Measurements from ENCODE around the gene CSF2RB.
A peak's percentile ranks its signal among the peaks of the same experiment; 100 is the strongest.

Gene CSF2RB

DNA sequence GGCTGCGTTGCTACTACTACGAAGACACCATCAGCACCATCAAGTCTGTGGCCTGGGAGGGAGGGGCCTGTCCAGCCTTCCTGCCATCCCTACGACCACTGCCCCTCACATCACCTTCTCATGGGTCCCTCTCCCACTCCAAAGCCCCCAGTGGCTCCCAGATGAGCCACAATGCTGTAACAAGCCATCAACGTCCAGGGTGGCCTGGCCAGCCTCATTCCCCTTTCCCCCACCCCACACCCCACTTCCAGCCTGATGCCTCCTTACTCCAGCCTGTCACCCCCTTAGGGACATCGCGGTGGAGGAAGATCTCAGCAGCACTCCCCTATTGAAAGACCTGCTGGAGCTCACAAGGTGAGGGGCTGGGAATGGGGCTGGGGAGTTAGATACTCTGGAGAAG lies 37.7 kb upstream of the CSF2RB start:
- no peak overlapping the region for H3K4me3 Mint-ChIP-seq
- peaks cover 75% of the 10 kb centered on the region for H3K36me3 Mint-ChIP-seq (ENCODE audit: low read depth)
- peak overlapping the region; percentile 26 for H3K27ac Mint-ChIP-seq
- H3K9me3 Mint-ChIP-seq = peaks cover 19% of the 10 kb centered on the region
- H3K27me3 Mint-ChIP-seq (ENCODE audit: low read depth) = no peaks in the 10 kb centered on the region
- H3K4me1 Mint-ChIP-seq (ENCODE audit: low read depth) = peaks cover 33% of the 10 kb centered on the region

DNA sequence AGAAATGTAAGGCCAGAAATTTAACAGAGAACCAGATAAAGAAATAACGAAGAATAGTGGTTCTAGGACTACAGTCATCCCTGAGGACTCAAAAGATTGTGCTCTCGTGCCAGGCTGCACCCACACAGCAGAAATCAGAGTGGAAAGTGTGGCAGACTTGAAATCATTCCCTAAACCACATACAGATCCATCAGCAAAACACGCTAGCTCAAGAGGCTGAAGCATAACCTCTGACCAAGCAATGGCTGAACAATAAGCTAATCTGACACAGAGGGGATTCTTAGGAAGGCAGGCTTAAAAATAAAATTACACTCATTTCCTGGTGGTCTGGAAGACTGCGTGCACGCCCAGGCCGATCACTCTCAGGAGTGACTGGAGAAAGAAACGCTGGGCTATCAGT lies 33.7 kb upstream of the CSF2RB start:
- Mint-ChIP-seq H3K36me3 (ENCODE audit: low read depth) (peaks cover 63% of the 10 kb centered on the region), H3K9me3 (peaks cover 47% of the 10 kb centered on the region), H3K27ac (no peak overlapping the region), H3K27me3 (ENCODE audit: low read depth) (no peaks in the 10 kb centered on the region), H3K4me1 (ENCODE audit: low read depth) (peaks cover 11% of the 10 kb centered on the region), H3K4me3 (no peak overlapping the region)

DNA sequence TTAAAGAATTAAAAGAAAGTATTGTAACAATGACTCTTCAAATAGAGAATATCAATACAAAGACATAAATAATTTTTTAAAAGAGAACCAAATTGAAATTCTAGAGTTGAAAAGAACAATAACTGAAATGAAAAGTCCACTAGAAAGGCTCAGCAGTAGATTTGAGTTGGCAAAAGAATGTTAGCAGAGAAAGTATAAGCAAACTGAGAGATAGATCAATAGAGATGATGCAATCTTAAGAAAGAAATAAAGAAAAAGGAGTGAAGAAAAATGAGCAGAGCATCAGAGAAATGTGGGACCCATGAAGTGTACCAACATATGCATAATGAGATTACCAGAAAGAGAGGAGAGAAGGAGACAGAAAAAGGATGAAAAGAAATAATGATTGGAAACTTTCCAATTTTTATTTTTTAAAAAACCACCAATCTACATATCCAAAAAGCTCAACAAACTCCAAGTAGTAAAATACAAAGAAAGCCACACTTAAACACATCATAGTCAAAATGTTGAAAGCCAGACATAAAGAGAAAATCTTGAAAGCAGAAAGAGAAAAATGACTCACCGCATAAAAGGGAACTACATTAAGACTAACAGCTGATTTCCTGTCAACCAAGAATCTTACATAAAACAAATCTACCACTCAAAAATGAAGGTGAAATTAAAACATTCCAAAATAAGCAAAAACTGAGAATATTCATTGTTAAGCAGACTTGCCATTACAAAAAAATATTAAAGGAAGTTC lies 31.8 kb upstream of the CSF2RB start:
- Mint-ChIP-seq H3K9me3 (peaks cover 47% of the 10 kb centered on the region), H3K4me1 (ENCODE audit: low read depth) (peaks cover 9% of the 10 kb centered on the region), H3K4me3 (no peak overlapping the region), H3K27ac (peak overlapping the region; percentile 66), H3K36me3 (ENCODE audit: low read depth) (peaks cover 52% of the 10 kb centered on the region), H3K27me3 (ENCODE audit: low read depth) (no peaks in the 10 kb centered on the region)

DNA sequence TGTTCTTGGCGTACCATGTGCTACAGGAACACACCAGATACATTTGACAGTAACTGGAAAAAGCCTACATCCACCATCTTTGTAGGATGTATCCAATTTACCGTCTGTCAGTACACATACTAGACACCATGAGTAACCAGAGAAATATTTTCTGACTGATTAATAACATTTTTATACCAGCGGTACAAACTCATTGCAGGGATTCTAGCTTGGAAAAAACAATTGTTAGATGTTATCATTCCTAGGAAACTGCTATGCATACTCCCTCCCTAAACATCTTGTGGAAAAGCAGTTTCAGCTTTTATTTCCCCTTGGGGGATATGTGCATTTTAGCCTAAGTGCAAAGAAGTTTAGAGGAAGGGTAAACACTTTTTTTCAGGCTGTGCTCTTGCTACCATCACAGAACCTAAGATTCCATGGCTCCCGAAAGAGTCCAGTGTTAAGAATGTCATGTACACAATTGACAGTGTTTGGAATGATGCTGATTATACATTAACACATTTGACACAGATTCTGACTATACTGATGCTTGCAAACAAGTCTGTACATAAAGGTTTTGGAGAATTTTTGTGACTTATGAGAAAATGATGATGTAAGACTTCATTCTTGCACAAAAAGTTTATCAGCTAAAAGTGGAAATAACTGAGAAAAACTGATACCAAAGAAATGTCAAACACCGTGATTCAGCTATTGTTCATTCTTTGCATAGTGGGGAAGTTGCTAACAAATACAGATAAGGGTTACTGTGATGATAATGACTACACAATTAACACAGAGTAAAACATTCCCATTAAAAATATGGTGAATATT lies 28.9 kb upstream of the CSF2RB start:
- Mint-ChIP-seq H3K4me1 (ENCODE audit: low read depth) (peaks cover 16% of the 10 kb centered on the region), H3K27ac (no peak overlapping the region), H3K9me3 (peaks cover 47% of the 10 kb centered on the region), H3K4me3 (no peak overlapping the region), H3K36me3 (ENCODE audit: low read depth) (peaks cover 27% of the 10 kb centered on the region), H3K27me3 (ENCODE audit: low read depth) (peaks cover 4% of the 10 kb centered on the region)

DNA sequence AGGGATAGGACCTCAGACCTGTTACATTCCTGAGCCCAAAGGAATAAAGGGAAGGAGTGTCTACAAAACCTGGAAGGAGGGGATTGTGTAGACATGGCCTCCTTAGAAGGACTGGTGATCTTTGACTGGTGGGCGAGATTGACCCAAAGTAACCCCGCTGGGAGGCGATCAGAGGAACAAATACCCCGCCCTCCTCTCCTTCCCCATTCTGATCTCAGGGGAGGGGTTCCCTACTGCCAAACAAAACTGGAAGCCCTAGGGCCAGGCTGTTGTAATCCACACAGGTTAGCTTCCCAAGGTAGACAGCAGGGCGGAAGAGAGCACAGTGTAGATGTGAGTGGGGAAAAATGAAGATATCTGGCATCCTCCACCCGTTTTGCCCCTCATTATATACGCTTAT lies 28.0 kb upstream of the CSF2RB start:
- Mint-ChIP-seq H3K36me3 (ENCODE audit: low read depth) (peaks cover 22% of the 10 kb centered on the region), H3K27ac (no peak overlapping the region), H3K27me3 (ENCODE audit: low read depth) (peaks cover 4% of the 10 kb centered on the region), H3K4me1 (ENCODE audit: low read depth) (peaks cover 16% of the 10 kb centered on the region), H3K4me3 (no peak overlapping the region), H3K9me3 (peaks cover 37% of the 10 kb centered on the region)

DNA sequence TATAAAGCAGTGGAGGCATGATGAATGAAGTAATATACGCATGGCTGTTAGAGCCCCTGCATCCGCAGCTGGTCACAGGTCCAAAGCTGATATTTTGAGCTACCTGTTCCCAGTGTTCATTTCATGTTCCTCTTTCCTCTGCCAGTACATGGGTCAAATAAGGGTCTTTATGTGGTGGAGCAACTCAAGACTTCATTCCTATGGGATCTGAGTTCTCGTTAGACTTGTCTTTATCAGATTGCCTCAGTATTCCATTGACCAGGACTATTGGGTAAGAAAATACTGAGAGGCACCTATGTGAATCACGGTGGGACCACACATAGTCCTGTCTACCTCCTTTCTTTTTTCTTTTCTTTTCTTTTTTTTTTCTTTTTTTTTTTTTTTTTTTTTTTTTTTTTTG lies 27.4 kb upstream of the CSF2RB start:
- peaks cover 16% of the 10 kb centered on the region for H3K4me1 Mint-ChIP-seq (ENCODE audit: low read depth)
- H3K27ac Mint-ChIP-seq = no peak overlapping the region
- H3K4me3 Mint-ChIP-seq = no peak overlapping the region
- H3K36me3 Mint-ChIP-seq (ENCODE audit: low read depth) = peaks cover 17% of the 10 kb centered on the region
- H3K9me3 Mint-ChIP-seq = peaks cover 33% of the 10 kb centered on the region
- peaks cover 4% of the 10 kb centered on the region for H3K27me3 Mint-ChIP-seq (ENCODE audit: low read depth)

DNA sequence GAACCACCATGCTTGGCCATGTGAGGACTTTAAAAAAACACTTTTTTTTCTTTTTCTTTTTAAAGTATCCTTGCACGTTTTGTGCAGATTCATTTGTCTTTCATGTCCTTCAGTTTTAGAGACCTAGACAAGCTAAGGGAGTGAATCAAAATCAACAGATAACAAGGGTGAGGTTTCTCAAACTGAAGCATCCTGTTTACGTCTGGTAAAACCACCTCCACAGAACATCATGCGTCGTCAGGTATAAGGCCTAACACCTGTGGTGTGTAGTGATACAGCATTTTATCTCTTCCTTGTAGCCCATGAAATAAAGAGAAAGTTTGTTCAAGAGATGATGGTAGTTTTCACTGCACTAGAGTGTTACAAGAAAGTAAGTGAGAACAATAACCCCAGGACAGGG lies 26.3 kb upstream of the CSF2RB start:
- Mint-ChIP-seq H3K4me3 (peak overlapping the region; percentile 21), H3K27ac (peak overlapping the region; percentile 85), H3K36me3 (ENCODE audit: low read depth) (peaks cover 10% of the 10 kb centered on the region), H3K27me3 (ENCODE audit: low read depth) (peaks cover 6% of the 10 kb centered on the region), H3K9me3 (peaks cover 22% of the 10 kb centered on the region), H3K4me1 (ENCODE audit: low read depth) (peaks cover 17% of the 10 kb centered on the region)

DNA sequence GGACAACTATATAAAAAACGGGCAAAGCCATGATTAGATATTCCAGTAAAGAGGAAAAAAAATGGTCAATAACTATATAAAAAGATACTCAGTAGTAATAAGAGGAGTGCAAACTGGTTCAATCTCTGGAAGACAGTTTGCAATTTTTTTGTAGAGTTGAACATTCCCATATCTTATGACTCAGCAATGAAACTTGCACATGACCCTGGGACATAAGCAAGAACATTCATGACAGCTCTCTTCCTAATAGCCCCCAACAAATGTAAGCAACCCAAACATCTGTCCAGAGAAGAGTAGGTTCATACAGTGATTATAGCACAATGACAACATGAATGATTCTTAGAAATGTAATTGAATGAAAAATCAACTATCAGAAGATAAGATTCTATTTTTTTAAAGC lies 21.8 kb upstream of the CSF2RB start:
- Mint-ChIP-seq H3K27me3 (ENCODE audit: low read depth) (peaks cover 6% of the 10 kb centered on the region), H3K9me3 (peaks cover 17% of the 10 kb centered on the region), H3K4me3 (no peak overlapping the region), H3K4me1 (ENCODE audit: low read depth) (peaks cover 37% of the 10 kb centered on the region), H3K27ac (peak overlapping the region; percentile 21), H3K36me3 (ENCODE audit: low read depth) (peaks cover 9% of the 10 kb centered on the region)

DNA sequence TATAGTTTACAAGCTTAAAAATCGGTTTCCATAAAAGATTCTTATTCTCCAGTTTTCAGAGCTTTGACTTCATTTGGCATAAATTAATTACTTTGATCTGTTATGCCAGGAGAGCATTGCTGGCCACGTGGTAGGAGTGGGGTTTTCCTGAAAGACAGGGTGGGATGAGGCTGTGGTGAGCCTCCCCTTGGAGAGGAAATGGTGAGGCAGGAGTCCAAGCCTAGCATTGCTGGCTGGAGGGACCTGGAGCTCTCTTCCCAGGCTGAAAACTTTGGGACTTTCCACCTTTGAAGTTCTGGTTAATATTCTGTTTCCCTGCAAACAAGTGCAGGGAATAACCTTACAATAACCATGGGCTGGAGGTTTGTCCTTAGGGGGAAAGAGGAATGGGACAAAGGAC lies 21.1 kb upstream of the CSF2RB start:
- H3K27ac Mint-ChIP-seq = no peak overlapping the region

DNA sequence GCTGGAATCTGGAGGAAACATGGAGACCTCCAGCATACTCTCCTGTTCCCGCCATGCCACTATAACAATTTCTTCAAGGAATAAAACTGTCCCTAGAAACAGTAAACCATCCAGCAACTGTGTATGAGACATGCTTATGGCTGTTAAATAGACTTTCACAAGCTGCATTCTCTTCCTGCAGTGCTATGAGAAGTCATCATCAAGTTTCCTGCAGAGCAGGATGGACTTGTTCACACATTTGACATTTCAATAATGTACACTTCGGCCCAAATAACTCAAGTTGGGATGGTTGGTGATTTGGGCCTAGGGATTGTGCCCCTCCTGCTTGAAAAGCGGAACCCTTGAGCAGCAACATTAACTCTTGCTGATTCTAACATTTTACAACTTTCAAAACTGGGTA lies 20.2 kb upstream of the CSF2RB start:
- Mint-ChIP-seq H3K4me3 (no peak overlapping the region), H3K27me3 (ENCODE audit: low read depth) (peaks cover 3% of the 10 kb centered on the region), H3K9me3 (peaks cover 15% of the 10 kb centered on the region), H3K36me3 (ENCODE audit: low read depth) (peaks cover 7% of the 10 kb centered on the region), H3K4me1 (ENCODE audit: low read depth) (peaks cover 32% of the 10 kb centered on the region), H3K27ac (no peak overlapping the region)

More for the DNA sequence above, 21.1 kb upstream of the CSF2RB start:
- peaks cover 6% of the 10 kb centered on the region for H3K27me3 Mint-ChIP-seq (ENCODE audit: low read depth)
- peaks cover 38% of the 10 kb centered on the region for H3K4me1 Mint-ChIP-seq (ENCODE audit: low read depth)
- peaks cover 9% of the 10 kb centered on the region for H3K36me3 Mint-ChIP-seq (ENCODE audit: low read depth)
- peaks cover 20% of the 10 kb centered on the region for H3K9me3 Mint-ChIP-seq
- H3K4me3 Mint-ChIP-seq = no peak overlapping the region

DNA sequence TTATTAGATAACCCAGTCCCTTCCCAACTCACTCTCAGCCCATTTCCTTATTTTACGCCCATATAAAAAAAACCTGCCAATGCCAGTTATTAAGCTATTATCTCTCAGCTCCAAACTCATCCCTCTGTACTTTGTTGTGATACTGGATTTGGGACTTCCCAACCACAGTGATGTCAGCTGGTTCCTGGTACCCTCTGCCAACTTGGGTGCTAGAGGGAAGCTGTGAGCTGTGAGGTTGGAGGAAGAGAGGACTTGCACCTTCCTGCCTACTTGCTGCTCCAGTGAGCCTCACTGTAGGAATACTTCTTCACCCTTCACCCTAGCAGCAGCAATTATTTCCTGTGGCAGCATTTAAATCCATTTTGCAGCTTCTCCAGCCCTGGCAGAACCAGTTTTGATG lies 19.2 kb upstream of the CSF2RB start:
- H3K36me3 Mint-ChIP-seq (ENCODE audit: low read depth) = peaks cover 7% of the 10 kb centered on the region
- peak overlapping the region; percentile 58 for H3K27ac Mint-ChIP-seq
- H3K4me3 Mint-ChIP-seq = no peak overlapping the region
- peaks cover 3% of the 10 kb centered on the region for H3K27me3 Mint-ChIP-seq (ENCODE audit: low read depth)
- peaks cover 18% of the 10 kb centered on the region for H3K9me3 Mint-ChIP-seq
- H3K4me1 Mint-ChIP-seq (ENCODE audit: low read depth) = peaks cover 34% of the 10 kb centered on the region

DNA sequence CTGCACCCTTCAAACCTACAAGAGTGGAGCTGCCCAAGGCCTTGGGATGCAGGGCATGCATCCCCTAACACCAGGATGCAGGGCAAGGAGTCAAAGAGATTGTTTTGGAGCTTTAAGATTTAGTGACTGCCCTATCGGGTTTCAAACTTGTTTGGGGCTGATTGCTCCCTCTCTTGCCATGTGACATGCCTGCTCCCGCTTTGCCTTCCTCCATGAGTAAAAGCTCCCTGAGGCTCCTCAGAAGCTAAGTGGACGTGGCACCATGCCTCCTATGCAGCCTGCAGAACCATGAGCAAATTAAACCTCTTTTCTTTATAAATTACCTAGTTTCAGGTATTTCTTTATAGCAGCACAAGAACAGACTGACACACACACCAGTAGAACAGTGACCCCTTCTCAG lies 15.8 kb upstream of the CSF2RB start:
- Mint-ChIP-seq H3K36me3 (ENCODE audit: low read depth) (peaks cover 9% of the 10 kb centered on the region), H3K4me1 (ENCODE audit: low read depth) (peaks cover 41% of the 10 kb centered on the region), H3K27ac (no peak overlapping the region), H3K4me3 (no peak overlapping the region), H3K27me3 (ENCODE audit: low read depth) (no peaks in the 10 kb centered on the region), H3K9me3 (peaks cover 18% of the 10 kb centered on the region)

DNA sequence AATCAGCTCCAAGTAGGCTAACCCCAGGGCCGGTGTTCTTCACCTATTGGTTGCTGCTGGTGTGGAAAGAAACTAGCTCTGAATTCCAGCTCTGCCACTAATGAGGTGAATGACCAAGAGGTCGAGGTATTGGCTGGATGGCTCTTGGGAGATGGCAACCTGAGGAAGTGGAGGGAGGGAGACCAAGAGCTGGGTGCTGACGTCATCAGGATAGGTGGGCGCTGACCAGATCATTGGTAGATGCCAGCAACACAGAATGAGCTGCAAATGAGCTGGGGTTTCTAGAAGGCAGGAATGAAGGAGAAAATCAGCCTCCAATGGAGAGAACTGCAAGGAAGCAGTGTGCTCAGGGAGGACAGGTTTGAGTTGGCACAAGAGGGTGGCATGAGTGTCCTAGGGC lies 14.7 kb upstream of the CSF2RB start:
- H3K27ac Mint-ChIP-seq = no peak overlapping the region
- peaks cover 33% of the 10 kb centered on the region for H3K4me1 Mint-ChIP-seq (ENCODE audit: low read depth)
- no peak overlapping the region for H3K4me3 Mint-ChIP-seq
- H3K36me3 Mint-ChIP-seq (ENCODE audit: low read depth) = peaks cover 9% of the 10 kb centered on the region
- peaks cover 18% of the 10 kb centered on the region for H3K9me3 Mint-ChIP-seq
- peaks cover 2% of the 10 kb centered on the region for H3K27me3 Mint-ChIP-seq (ENCODE audit: low read depth)

DNA sequence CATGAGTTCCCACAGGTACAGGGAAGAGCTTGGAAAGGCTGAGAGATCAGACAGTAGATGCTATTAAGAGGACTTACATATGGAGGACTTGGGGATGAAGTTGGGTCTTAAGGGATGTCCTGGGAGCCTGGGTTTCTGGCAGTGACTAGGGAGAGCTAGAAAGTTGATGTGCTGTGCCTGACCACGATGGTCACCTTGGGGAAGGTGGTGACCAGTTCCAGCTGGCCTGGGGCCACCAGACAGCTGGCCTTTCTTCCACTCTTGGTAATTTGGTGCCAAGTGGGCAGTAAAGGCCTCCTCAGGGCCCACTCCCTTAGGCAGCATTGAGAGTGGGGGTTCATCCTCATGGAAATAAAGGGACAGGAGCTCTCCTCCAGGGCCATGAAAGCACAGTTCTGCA lies 13.9 kb upstream of the CSF2RB start:
- H3K36me3 Mint-ChIP-seq (ENCODE audit: low read depth) = peaks cover 10% of the 10 kb centered on the region
- H3K27me3 Mint-ChIP-seq (ENCODE audit: low read depth) = peaks cover 5% of the 10 kb centered on the region
- H3K9me3 Mint-ChIP-seq = peaks cover 18% of the 10 kb centered on the region
- H3K4me1 Mint-ChIP-seq (ENCODE audit: low read depth) = peaks cover 30% of the 10 kb centered on the region
- no peak overlapping the region for H3K4me3 Mint-ChIP-seq
- H3K27ac Mint-ChIP-seq = peak overlapping the region; percentile 91

DNA sequence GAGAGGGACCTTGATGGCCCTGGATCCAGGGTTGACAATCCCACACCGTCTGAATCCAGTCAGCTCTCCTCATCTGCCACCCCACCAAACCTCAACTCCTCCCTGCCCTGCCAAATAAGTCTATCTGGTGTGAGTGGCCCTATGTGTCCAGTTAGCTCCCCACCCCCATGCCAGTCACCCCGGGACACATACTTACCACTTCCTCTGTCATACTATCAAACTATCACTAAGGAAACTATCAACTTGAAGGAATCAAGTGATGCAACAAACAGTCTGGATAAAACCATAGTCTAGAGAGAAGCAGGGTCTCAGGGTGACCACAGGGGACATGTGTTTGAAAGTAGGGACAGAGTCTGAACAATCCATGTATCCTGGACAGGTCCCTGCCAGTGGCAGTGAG lies 13.2 kb upstream of the CSF2RB start:
- H3K27ac Mint-ChIP-seq = peak overlapping the region; percentile 91
- no peak overlapping the region for H3K4me3 Mint-ChIP-seq
- H3K4me1 Mint-ChIP-seq (ENCODE audit: low read depth) = peaks cover 32% of the 10 kb centered on the region
- peaks cover 16% of the 10 kb centered on the region for H3K9me3 Mint-ChIP-seq
- peaks cover 8% of the 10 kb centered on the region for H3K27me3 Mint-ChIP-seq (ENCODE audit: low read depth)
- H3K36me3 Mint-ChIP-seq (ENCODE audit: low read depth) = peaks cover 9% of the 10 kb centered on the region

Measured in T-helper 1 cell treated with Interleukin-12 subunit alpha and Interleukin-12 subunit beta and Interleukin-4 antibody, amounts not matched to agents 30 μg/mL and 1 μg/mL, for 36 hours (primary cell).